HPDE6-E6E7 (cell line): ENCODE data around the gene UBL7.

Experiments
- DNase-seq: peaks from one replicate; pipeline ENCODE4 v3.0.0; 2011; ENCODE audit warnings: missing footprints; ENCODE audit errors: extremely low spot score

Gene UBL7

DNA sequence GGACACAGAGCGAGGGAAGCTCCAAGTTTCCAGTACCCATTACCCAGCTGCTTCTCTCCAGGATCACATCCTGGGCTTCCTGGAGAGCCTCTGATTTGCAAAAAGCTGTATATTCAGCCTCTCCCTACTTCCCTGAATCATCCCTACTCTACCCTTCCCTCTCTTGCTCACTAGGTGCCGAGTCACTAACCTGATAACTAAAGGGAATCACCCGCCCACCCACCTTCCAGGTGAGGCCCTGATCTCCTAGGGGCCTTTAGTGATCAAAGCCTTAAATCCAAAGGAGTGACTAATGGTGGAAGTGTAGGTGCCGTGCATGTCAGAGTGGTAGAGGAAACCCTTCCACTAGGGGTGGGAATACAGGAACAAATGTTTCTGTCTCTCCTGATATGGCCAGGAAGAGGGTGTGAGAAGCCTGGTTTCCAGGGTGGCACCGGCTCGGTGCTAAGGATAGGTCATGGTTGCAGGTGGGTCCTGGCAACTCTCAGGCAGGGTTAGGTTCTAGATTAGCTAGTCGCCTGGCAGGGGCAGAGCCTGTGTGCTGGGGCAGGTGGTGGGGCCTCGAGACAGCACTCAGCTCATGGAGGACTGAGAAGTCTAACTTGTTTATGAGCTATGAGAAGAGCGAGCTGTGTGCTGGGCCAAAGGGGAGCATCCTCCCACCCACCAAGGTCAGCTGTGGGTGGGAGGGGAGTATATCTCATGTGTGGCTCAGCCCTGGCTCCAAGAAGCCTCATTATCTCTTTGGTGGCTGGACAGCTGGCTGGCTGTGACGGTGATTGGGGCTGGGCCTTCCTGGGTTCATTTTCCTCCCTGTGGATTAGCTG is 37.3 kb downstream of the UBL7 start:
- DNase-seq = peak; percentile 76

DNA sequence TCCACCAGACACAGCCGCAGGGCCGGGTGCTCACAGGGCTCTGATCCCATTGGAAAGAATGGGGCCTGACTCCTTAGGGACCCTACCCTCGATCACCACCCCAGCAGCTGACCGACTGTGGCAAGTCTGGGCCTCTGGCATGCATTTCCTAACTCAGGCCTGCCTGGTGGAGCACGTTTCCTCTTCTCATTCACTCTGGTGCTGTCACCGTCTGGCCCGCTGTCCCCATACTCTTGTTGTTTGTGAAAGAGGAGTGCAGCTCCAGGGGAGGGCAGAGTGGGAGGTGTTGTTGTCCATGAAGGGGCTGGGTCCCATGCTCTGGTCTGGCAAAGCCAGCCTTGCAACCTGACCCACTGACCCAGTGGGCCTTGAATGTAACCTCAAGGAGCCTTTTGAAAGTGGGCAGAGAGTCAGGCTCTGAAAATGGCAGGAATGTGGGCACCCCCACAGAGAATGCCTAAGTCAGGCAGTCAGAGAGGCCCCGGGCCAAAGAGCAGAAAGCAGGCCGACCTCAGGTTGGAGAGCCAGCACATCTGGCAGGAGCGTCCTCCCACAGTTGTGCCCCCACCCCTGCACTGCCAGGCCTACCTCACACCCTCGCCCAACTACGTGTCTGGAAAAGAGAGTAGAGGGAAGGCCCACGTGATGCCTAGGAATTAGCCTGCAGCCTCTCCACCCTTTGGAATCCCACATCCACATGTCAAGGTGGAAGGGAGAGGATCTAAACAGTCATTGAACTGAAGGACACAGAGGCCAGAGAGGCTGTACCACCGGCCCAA is 38.1 kb downstream of the UBL7 start:
- peak; percentile 63 for DNase-seq

DNA sequence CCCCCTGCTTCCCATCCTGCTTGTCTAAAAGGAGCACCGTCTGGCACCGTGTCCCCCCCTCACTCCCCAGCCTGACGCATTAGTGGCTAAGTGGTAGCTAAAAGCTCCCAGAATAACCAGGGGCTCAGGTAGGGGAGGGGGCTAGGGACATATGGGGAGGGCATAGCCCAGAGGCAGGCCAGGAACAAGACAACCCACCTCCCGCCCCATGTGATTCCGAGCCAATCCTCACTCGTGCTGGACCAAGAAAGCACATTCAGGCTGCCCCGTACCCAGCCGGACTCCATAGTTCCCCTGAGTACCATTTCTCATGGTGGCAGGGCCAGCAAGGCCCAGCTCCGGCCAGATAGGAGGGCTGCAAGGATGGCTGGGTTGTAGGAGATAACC is 38.7 kb downstream of the UBL7 start:
- no peak for DNase-seq

DNA sequence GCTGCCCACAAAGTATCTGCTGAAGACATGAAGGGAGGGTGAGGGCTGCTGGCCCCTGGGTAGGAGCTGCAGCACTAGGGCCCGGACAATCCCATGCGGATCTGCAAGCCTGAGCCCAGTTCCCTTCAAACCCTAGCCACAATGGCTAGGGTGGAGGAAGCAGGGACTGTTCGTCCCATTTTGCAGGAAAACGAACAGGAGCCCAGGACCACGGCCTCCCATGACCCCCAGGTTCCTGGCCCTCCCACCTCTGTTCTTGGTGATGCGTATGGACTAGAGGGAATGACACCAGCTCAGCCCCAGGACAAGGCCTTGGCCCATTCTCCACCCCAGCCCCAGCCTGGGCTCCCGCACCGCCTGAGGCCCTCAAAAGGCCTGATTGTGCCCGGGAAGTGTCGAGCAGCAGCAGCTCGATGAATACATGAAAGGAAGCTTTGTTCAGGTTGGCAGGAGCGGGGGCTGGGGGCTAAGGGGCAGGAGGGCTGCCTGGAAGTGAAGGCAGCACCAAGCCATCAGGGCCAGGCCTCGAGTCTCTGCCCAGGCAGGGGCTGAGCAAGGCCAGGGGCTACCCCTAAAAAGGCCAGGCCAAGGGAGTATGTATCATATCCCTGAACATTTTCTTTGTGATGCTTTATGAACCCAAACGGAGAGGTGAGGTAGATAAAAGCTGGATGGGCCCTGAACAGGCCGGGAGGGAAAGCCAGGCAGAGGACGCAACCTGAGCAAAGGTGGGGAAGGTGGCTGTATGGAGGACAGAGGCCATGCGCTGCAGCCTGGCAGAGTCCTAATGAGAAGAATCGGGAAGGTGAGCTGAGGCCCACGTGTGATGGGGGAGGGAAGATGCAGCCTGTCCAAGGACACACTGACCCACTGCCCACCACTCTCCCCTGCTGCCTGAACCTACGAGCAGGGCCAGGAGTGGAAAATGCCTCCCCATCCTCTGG is 39.4 kb downstream of the UBL7 start:
- no peak for DNase-seq

DNA sequence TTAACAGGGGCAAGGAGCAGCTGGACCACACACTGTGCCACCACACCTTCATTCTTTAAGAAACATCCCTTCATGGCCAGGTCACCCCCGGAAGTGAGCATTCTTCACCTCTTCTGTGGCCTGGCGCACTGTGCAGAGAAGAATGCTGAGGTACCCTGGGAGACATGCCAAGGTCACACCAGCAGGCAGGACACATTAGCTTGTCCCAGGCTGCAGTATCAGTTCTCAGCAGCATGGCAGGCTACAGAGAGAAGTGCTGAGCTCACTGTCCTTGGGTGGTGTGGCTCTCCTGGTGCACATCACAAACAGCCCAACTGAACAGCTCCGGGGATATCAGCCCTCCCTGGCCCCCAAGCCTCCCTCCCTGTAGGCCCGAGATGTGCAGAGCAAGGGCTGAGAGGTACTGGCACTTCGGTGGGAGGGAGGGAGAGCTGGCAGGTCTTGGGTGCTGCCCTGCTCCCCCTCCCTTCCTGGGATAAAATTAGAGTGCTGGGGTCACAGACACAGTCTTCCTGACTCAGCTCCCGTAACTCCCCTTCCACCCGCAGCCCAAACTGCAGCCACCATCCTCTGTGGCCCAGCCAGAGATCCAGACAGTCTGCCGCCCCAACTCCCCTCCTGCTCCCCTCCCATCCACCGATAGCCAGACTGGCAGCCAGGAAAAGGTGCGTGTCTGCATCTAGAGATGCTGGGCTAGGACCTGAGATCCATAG is 40.6 kb downstream of the UBL7 start:
- no peak for DNase-seq

DNA sequence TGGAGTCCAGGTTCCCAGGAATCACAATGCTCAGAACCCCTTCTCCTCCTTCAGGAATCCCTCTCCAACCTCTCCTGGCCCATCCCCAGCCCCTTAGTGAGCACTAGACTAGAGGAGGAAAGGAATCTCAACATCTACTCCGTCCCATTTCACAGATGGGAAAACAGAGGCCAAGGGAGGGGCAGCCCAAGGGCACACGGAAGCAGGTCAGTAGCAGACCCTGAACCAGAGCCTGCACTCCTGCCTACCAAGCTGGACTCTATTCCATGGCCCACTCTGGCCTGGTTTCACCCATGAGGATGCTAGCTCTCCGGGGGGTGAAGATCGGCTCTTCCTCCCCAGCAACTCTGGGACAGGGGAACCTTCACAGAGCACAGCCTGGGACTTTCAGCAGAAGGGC is 41.5 kb downstream of the UBL7 start:
- no peak for DNase-seq

DNA sequence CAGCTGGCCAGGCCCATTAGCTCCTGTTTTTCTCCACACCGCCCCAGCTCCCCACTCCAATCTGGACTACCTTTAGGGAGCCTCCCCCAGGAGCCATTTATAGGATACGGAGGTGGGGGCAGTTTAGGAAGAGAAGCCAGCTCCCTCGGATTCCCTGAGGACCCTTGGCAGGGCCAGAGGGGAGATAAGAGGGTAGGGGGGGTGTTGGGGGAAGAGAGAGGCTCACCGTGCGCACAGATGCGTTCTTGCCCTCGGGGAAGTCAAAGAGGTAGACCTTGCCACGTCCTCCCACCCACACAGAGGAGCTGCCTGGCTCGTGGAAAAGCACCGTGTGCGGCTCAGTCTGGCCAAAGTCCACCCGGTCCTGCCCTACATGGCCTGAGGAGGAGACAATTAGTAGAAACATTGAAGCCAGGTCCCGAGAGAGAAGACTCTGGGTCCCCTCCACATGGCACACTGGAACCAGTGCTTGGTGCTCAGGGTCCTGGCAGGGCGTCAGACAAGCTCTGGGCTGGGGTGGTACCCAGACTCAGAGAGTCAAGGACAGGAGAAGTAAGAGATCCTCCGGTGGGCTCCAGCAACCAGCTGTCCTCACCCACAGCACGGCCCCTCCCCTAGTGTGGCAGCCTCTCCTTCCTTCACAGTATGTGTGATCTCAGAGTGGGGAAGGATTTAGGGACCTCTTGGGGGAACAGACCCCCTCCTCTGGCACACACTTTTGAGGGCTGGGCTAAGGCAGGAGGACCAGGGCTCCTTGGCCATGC is 42.2 kb downstream of the UBL7 start:
- DNase-seq = no peak

DNA sequence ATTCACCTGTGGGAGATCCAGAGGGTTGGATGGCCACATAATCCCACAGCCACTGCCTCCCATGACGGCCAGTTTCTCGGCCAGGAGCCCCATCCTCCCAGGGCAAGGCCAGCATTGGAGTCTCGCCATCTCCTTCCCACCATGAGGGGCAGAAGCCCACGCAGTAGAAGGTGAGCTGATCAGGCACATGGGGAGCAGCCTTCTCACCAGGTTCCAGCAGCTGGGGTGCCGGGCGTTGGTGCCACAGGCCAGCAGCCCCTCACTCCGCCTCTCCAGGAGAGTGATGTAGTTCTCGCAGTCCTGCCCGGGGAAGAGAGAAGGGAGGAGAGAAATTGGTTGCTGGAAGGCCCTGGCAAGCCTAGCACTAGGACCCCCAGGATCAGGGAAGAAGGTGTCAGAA is 43.3 kb downstream of the UBL7 start:
- no peak for DNase-seq

DNA sequence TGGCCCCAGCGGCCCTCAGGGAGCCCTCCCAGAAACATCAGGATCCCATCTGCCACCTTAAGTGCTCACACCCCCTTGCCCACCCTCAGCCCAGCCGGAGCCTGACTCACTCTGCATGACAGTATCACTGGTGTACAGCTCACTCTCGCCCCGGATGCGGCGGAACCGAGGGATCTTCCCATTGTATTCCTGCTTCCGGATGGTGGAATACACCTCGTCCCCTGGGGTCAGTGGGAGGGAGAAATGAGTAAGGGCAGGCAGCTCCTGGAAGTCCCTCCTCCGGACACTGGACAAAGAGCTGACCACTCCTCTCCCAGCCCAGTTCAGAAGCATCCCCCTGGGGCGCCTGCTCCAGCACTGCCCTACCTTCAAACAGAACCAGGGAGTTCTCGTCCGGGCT is 43.7 kb downstream of the UBL7 start:
- no peak for DNase-seq

DNA sequence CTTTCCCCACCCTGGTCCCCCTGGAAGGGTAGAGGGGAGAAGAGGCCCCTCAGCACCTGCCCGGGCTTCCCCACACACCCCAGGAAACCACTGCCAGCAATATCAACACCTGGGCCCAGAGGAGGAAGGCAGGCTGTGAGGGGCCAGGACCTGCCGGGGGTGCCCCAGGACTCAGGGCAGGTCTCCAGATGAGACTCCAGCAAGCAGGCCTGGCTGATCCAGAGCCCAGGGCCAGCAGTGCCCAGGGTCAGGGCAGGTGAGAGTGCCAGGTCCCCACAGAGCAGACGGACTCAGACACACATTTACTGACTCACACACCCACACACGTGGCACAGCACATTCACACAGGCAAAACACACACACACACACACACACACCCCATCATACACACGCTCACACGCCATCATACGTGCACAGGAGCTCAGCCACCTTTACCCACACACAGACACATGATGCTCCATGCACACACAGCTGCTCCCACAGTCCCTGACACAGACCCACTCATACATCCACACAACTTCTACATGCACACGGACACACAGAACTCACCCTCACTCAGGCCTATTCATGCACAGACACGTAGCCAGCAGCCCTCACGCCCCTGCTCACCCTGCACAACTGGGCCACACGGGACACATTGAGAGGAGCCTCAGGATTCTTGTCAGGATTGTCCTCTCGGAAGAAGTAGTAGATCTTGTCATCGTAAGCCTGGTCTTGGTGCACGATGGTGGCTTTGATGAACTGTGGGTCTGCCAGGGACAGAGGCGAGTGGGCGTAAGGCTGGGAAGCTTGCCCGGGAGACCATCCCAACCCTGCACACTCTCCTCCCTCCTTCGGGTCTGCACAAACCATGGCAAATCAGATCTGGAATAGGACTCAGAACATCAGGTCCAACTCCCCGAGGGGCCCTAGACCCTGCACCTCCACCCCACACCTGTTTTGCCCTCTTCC is 44.7 kb downstream of the UBL7 start:
- DNase-seq = no peak

DNA sequence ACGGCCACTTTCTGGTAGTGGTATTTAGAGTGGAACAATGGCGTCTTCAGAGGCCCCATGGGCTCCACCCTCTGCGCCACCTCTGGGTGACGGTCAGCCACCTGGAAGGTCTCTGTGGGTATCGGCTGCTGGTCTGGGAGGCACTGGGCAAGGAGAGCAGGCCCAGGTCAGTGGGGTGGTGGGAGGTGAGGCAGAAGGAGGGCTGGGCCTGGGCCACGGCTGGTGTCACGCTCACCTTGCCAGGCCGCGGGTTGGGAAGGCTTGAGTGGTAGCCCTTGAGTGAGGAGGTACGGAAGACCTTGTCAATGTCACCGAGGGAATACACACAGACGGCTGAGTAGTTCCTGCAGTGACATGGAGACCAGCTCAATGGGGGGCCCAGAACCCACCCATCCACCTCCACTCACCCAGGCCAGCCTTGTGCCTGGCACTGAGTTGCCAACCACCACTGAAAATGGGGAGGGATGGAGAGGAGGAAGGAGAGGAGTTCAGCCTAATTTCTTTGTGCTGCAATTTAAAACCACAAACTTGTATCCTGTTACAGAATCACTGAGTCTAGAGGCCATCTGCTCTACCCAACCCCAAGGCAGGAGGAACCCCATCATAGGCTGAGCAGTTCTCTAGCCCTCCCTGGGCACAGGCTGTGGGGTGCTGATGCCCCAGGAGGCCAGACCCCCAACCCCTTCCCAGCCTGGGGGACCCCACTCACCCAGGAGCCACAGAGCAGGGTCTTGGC is 46.2 kb downstream of the UBL7 start:
- DNase-seq = no peak

DNA sequence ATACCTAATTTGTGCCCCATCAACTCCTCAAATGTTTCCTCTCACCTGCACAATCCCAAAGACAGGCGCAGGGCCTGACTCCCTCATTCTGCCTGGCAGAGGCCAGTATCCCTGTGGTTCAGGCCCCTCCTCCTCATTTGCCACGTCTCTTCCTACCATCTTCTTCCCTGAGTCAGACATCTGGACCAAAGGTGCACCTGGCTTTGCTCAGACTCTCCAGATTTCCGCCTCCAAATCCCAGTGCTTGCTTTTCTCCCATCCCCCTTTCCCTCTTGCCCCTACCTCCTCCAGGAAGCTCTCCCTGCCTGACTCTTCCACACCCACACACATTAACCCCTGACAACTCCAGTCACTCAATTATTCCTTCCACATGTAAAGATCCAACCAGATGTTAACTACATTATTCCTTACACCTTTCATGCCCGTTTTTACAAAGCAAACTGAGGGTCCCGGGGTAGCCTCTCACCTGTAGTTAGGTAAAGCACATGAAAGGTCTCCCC is 46.8 kb downstream of the UBL7 start:
- no peak for DNase-seq

DNA sequence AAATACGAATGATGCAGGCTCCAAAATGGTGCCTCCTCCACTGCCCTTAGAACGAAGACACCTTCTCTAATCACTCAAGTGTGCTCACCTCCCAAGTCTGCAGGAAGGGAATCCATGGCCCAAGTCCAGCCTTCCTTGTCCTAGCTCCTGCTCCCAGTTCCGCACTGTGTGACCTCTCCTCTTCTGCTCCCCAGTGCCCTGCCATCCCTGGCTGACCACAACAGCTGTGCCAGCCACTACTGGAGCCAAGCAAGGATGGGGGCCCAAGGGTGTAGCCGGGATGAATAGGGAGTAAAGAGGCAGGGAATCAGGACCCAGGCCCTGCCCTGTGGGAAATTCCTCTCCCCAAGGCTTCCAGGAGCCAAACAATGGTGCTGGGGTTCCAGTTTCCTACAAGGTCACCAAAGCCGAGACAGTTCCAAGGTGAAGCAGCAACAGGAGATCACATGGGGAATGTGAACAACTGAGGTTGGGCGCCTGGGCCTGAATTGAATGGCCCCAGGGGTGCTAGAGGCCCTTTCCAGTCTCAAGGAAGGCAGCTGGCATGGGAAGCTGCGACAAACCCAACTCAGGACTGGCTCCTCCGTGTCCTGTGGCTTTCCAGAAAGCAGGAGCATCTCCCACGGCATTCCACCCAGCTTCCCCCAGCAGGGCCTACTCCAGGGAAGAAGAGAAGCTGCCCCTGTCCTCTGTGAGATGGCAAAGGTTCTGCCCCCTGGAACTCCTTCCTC is 47.4 kb downstream of the UBL7 start:
- no peak for DNase-seq

DNA sequence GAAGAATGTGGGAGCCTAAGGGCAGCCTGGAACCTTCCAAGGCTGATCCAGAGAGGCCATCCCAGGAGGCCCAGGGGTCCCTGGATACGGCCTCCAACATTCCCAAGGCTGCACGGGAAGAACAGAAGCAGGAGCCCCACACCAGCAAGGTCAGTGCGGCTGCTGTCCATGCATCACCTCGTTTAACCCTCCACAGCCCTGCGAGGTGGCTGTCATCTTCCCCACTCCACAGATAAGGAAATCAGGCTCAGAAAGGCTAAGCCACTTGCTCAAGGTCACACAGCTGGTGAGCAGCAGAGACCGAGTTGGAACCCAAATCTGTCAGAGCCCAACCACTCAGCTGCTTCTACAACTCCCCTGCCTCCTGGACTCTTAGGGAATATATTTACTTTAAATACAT is 48.8 kb downstream of the UBL7 start:
- no peak for DNase-seq

DNA sequence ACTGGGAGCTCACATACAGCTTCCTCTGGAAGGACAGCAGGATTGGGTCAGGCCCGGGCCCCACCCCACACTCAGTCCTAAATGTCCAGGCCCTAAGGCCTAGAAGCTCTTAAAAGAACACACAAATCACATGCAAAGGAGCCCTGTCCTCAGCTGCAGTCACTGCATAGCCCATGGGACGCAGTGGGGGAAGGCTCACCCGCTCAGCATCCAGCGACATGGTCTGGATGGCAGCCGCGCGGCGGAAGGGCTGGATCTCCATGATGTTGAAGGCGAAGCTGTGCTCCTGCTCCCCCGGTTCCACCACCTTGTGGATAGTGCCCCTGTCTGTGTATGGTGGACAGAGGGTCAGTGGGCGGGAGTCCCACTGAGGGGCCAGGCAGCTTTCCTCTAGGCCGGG is 49.3 kb downstream of the UBL7 start:
- no peak for DNase-seq

DNA sequence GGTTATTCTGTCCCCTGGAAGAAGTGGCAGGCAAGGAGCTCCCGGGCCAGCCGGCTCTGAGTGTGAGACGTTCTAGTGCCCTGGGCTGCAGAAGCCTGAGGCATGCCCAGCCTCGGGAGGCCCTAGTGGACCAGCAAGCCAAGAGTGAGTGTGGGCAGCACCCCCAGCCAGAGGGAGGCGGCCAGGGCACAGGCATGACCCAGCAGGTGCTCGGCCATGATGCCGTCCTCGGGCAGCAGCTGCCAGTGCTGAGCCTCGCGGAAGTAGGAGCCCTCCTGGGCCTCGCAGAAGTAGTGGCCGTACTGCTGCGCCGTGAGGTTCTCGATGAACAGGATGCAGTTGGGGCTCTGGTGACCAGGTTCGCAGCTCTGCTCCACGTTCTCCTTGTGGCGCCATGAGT is 50.5 kb downstream of the UBL7 start:
- no peak for DNase-seq

DNA sequence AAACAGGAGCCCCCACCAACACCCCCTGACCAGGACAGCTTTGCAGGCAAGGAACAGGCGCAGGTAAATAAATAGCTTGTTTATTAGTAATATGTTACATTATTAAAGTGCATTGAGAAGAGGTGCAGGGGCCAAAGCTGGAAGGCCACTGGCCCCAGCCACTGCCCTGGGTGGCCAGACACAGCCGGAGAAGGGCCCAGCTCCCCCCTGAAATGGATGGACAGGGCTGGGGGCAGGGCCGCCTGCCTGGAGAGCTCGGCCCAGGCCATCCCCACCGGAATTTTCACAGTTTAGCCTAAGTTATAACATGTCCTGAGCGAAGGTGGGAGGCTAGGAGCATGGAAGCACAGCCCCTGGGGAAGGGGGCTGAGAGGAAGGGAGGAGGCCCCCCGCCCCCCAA is 51.7 kb downstream of the UBL7 start:
- no peak for DNase-seq

DNA sequence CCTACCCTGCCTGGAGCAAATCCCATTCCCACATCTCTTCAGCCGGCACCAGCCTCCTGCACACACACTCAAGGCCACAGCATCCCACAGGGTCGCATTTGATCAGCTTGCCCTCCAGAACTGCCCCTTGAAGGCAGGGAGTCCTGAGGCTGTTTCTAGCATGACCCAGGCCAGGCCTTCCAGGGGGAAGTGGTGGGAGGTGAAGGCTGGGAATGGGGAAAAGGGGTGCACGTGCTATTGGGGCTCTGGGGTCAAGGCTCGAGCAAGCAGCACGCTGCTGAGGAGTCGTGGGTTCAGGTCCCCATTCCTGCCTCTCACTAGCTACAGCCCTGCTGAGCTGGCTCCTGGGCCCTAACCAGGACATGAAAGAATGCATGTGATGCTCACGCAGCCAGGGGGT is 52.1 kb downstream of the UBL7 start:
- no peak for DNase-seq
